Lower leg skin (tissue), 4 donors: ENCODE results near the gene ZNF397. TPM values are rescaled to one million over a fixed set of nuclear protein-coding genes. Genes with fewer than 3 reads are reported as not detected.

ENCODE experiments used
- DNase-seq, 2 donors: peaks; one replicate each; pipeline ENCODE4 v3.0.0-alpha.2; 2019; ENCODE audit warnings: low spot score in 2 of 2
- H3K4me3 ChIP-seq: fragments of 200-600 bp; sonication (generic); 2 replicates; pipeline ENCODE4 v1.5.1; 2017; ENCODE audit warnings: mild to moderate bottlenecking, low read depth; ENCODE audit not compliant: poor library complexity, severe bottlenecking
- POLR2A ChIP-seq, 2 donors: fragments of 450-650 bp; IDR thresholded peaks; one replicate each; pipeline ENCODE4 v1.6.1; 2016 to 2017; ENCODE audit warnings: antibody characterized with exemption in 2 of 2, mild to moderate bottlenecking in 1 of 2, moderate library complexity in 1 of 2
- WGBS, 2 donors: methylation state at CpG; one replicate each; pipeline ENCODE4 v1.1.5; 2018; 5-methylcytosine and 5-hydroxymethylcytosine counted together
- intact Hi-C: fragments of 100-400 bp; cut with DNase I; formaldehyde crosslinking; loops from one replicate; pipeline ENCODE4 v1.15.0; 2023; ENCODE audit warnings: low total_unique reads
- total RNA-seq, 4 donors: library from RNA; depleted of rRNA; stranded (reverse); fragments of >200 nt; gene quantifications; one replicate each; pipeline ENCODE4 v1.1.0, GENCODE V29; 2016
- TF ChIP-seq, protein P1 (sequence below), 3 donors: fragments of 450-650 bp; IDR thresholded peaks; one replicate each; pipeline ENCODE4 v1.5.1; 2016; ENCODE audit warnings: antibody characterized with exemption in 3 of 3, mild to moderate bottlenecking in 3 of 3, moderate library complexity in 2 of 3

The ZNF397 gene
- total RNA-seq, 4 donors from 2014 or later: 13.2 to 26.9 (median 19.5) TPM

DNA sequence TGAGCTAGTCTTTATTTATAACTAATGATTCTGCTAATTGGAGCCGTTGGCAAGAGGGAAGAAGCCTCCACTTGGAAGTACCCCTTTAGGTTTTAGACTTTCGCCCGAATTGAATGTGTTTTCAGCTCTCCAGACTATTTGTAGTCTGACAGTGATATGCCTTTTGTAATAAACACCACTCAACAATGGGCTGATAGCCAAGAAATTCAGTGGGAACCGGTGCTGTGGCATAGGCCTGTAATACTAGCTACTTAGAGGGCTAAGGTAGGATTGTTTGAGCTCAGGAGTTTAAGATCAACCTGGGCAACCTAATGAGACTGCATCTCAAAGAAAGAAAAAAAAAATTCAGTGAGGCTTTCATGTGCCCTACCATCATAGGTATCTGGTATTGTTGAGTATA is 62.8 kb downstream of the ZNF397 start:
- WGBS, 2 donors: 91 to 93% methylated on average over 4 of the region's 4 CpGs
- TF ChIP-seq, protein P1, sequence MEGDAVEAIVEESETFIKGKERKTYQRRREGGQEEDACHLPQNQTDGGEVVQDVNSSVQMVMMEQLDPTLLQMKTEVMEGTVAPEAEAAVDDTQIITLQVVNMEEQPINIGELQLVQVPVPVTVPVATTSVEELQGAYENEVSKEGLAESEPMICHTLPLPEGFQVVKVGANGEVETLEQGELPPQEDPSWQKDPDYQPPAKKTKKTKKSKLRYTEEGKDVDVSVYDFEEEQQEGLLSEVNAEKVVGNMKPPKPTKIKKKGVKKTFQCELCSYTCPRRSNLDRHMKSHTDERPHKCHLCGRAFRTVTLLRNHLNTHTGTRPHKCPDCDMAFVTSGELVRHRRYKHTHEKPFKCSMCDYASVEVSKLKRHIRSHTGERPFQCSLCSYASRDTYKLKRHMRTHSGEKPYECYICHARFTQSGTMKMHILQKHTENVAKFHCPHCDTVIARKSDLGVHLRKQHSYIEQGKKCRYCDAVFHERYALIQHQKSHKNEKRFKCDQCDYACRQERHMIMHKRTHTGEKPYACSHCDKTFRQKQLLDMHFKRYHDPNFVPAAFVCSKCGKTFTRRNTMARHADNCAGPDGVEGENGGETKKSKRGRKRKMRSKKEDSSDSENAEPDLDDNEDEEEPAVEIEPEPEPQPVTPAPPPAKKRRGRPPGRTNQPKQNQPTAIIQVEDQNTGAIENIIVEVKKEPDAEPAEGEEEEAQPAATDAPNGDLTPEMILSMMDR (IDR thresholded peaks at IDR 0.05): no peak
- TF ChIP-seq POLR2A (IDR thresholded peaks at IDR 0.05): no peak
- no peak overlapping the region for H3K4me3 ChIP-seq
- intact Hi-C loops: no loop called here
- no peak for DNase-seq

DNA sequence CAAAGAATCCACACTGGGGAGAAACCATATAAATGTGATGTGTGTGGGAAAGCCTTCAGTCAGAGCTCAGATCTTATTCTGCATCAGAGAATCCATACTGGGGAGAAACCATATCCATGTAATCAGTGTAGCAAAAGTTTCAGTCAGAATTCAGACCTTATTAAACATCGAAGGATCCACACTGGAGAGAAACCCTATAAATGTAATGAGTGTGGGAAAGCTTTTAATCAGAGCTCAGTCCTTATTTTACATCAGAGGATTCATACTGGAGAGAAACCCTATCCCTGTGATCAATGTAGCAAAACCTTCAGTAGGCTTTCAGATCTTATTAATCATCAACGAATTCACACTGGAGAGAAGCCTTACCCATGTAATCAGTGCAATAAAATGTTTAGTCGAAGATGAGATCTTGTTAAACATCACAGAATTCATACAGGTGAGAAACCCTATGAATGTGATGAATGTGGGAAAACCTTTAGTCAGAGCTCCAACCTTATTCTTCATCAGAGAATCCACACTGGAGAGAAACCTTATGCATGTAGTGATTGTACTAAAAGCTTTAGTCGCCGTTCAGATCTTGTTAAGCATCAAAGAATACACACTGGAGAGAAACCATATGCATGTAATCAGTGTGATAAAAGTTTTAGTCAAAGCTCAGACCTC is 65.9 kb downstream of the ZNF397 start:
- intact Hi-C loops: no loop called here
- 97% methylated on average over 5 of the region's 5 CpGs for WGBS, 2 donors
- no peak for TF ChIP-seq POLR2A (IDR thresholded peaks at IDR 0.05)
- TF ChIP-seq, protein P1 (IDR thresholded peaks at IDR 0.05): no peak

More for the DNA sequence above, 65.9 kb downstream of the ZNF397 start:
- DNase-seq: no peak
- H3K4me3 ChIP-seq: no peak overlapping the region

Other genes with a start within 250 kb of the ZNF397 start
- 10 to 100 TPM; 21.8 to 57.7 (median 40.0) TPM for gene MAPRE2, start 199.6 kb upstream of the ZNF397 start, total RNA-seq
- gene ZSCAN30, start 49.2 kb downstream of the ZNF397 start, total RNA-seq: 10 to 100 TPM in 1 of 4 donors, 1 to 10 TPM in 3; 5.5 to 18.1 (median 8.0) TPM
- 10 to 100 TPM; 27.2 to 32.4 (median 30.6) TPM for gene ZNF24, start 103.4 kb downstream of the ZNF397 start, total RNA-seq
- gene ZNF396, start 136.3 kb downstream of the ZNF397 start, total RNA-seq: 1 to 10 TPM in 3 of 4 donors, under 1 TPM in 1; 0.30 to 2.1 (median 1.1) TPM